ENCODE results near the gene CASK.
A peak's percentile ranks its signal among the peaks of the same experiment; 100 is the strongest.

CASK gene

DNA sequence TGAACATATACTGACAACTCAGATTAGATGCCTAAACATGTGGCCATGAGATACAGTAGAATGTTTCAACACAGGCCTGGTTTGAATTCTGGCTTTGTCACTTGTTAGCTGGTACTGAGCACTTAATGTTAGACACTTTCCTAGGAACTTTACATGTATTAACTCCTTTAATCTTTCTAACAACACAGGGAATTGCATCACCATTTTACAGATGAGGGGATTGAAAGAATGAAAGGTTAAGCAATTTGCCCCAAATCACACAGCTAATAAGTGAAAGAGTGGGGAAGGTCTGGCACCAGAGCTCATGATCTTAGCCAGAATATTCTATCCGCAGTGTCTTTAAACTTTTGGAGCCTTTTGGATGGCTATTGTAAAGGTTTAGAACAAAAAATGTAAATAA lies 380.3 kb downstream of the CASK start:
- H2AK5ac ChIP-seq (ENCODE audit: low read length), result no peak overlapping the region
- H3K4me2 ChIP-seq (ENCODE audit: low read length), result no peak overlapping the region
- H3K79me2 ChIP-seq (ENCODE audit: control insufficient read depth, insufficient read depth, low read length), result no peaks in the 10 kb centered on the region
- H2BK15ac ChIP-seq (replicated peaks; ENCODE audit: low read depth), result no peak overlapping the region
- H3K27ac ChIP-seq (ENCODE audit: low read depth, low read length), result no peak overlapping the region
- H3K36me3 ChIP-seq (ENCODE audit: control insufficient read depth, insufficient read depth, low read length), result no peaks in the 10 kb centered on the region
- H3K4ac ChIP-seq (ENCODE audit: low read depth, low read length), result no peak overlapping the region
- H3K4me3 ChIP-seq (ENCODE audit: low read length), result no peak overlapping the region
- no peaks in the 10 kb centered on the region for H3K27me3 ChIP-seq (ENCODE audit: insufficient read depth, low read length, poor library complexity)
- H2BK120ac ChIP-seq (ENCODE audit: low read depth, low read length), result no peak overlapping the region
- no peaks in the 10 kb centered on the region for H3K79me1 ChIP-seq (ENCODE audit: low read length)
- H2BK5ac ChIP-seq (ENCODE audit: low read length), result no peak overlapping the region
- H3K9ac ChIP-seq (ENCODE audit: low read length), result no peak overlapping the region
- H3K23ac ChIP-seq (ENCODE audit: low read length), result no peak overlapping the region
- H3K4me1 ChIP-seq (ENCODE audit: control insufficient read depth, low read depth, low read length), result no peaks in the 10 kb centered on the region
- H3K18ac ChIP-seq (ENCODE audit: low read length), result no peak overlapping the region
- DNase-seq, result no peak
- H4K5ac ChIP-seq (ENCODE audit: low read length), result no peak overlapping the region
- no peak overlapping the region for H3K56ac ChIP-seq (ENCODE audit: low read length)
- no CpG with 5 or more reads among the region's 1 CpG for WGBS (ENCODE audit: extremely low coverage, insufficient coverage, low lambda C conversion rate)
- no peak overlapping the region for H4K8ac ChIP-seq (ENCODE audit: low read depth, low read length)

DNA sequence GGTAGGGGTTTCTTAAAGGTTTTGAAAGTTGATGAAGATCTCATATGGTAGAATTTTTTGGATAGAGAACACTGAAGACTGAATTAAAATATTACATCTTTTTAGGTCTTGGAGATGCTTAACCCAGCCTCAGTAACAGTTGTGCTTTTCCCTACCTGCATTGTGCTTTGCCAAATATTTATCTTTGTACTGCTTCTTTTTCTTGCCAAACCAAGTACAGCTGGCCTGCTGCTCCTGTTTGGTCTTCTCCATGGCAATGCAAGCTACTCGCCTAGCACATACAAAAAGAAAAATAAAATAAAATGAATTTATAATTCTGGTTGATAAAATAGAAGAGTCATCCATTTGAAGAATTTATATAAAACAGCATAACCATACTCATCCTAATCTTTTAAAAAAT lies 380.8 kb downstream of the CASK start:
- H3K56ac ChIP-seq (ENCODE audit: low read length), result no peak overlapping the region
- no peaks in the 10 kb centered on the region for H3K27me3 ChIP-seq (ENCODE audit: insufficient read depth, low read length, poor library complexity)
- no peak overlapping the region for H3K4me3 ChIP-seq (ENCODE audit: low read length)
- H2BK5ac ChIP-seq (ENCODE audit: low read length), result no peak overlapping the region
- no peak overlapping the region for H2BK15ac ChIP-seq (replicated peaks; ENCODE audit: low read depth)
- no peak overlapping the region for H3K23ac ChIP-seq (ENCODE audit: low read length)
- no peak overlapping the region for H3K27ac ChIP-seq (ENCODE audit: low read depth, low read length)
- H3K4ac ChIP-seq (ENCODE audit: low read depth, low read length), result no peak overlapping the region
- no peak overlapping the region for H2BK120ac ChIP-seq (ENCODE audit: low read depth, low read length)
- no peak overlapping the region for H3K18ac ChIP-seq (ENCODE audit: low read length)
- H3K79me2 ChIP-seq (ENCODE audit: control insufficient read depth, insufficient read depth, low read length), result no peaks in the 10 kb centered on the region
- H4K8ac ChIP-seq (ENCODE audit: low read depth, low read length), result no peak overlapping the region
- no peaks in the 10 kb centered on the region for H3K4me1 ChIP-seq (ENCODE audit: control insufficient read depth, low read depth, low read length)
- no CpG with 5 or more reads among the region's 1 CpG for WGBS (ENCODE audit: extremely low coverage, insufficient coverage, low lambda C conversion rate)
- H3K4me2 ChIP-seq (ENCODE audit: low read length), result no peak overlapping the region
- DNase-seq, result no peak
- H3K9ac ChIP-seq (ENCODE audit: low read length), result no peak overlapping the region
- H2AK5ac ChIP-seq (ENCODE audit: low read length), result no peak overlapping the region
- no peak overlapping the region for H4K5ac ChIP-seq (ENCODE audit: low read length)
- no peaks in the 10 kb centered on the region for H3K79me1 ChIP-seq (ENCODE audit: low read length)
- no peaks in the 10 kb centered on the region for H3K36me3 ChIP-seq (ENCODE audit: control insufficient read depth, insufficient read depth, low read length)

DNA sequence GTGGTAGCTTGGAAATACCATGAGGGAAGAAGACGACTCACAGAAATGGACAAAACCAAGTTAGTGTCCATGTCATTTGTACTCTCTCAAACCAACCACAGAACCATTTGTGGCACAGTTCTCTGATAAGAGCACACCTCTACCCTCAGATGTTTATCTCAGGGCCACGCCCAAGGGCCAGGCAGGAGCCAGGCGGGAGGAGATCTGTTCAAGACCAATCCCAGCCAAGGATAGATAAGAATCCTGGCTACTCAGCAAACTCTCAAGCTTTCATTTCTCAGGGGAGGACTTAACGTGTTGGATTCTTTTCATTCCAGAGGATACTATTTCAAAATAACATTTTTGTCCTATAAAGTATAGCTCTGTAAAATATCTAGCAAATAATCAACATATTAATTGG lies 381.2 kb downstream of the CASK start:
- H3K4me3 ChIP-seq (ENCODE audit: low read length), result no peak overlapping the region
- no peaks in the 10 kb centered on the region for H3K36me3 ChIP-seq (ENCODE audit: control insufficient read depth, insufficient read depth, low read length)
- no peaks in the 10 kb centered on the region for H3K79me1 ChIP-seq (ENCODE audit: low read length)
- H3K56ac ChIP-seq (ENCODE audit: low read length), result no peak overlapping the region
- no peak overlapping the region for H4K5ac ChIP-seq (ENCODE audit: low read length)
- H3K4me1 ChIP-seq (ENCODE audit: control insufficient read depth, low read depth, low read length), result no peaks in the 10 kb centered on the region
- H3K18ac ChIP-seq (ENCODE audit: low read length), result no peak overlapping the region
- no peak overlapping the region for H3K27ac ChIP-seq (ENCODE audit: low read depth, low read length)
- DNase-seq, result peak; percentile 75
- H4K8ac ChIP-seq (ENCODE audit: low read depth, low read length), result no peak overlapping the region
- no peak overlapping the region for H3K4ac ChIP-seq (ENCODE audit: low read depth, low read length)
- H3K79me2 ChIP-seq (ENCODE audit: control insufficient read depth, insufficient read depth, low read length), result no peaks in the 10 kb centered on the region
- no peak overlapping the region for H3K23ac ChIP-seq (ENCODE audit: low read length)
- no peak overlapping the region for H2AK5ac ChIP-seq (ENCODE audit: low read length)
- H2BK120ac ChIP-seq (ENCODE audit: low read depth, low read length), result no peak overlapping the region
- H3K9ac ChIP-seq (ENCODE audit: low read length), result no peak overlapping the region
- H2BK15ac ChIP-seq (replicated peaks; ENCODE audit: low read depth), result no peak overlapping the region
- H2BK5ac ChIP-seq (ENCODE audit: low read length), result no peak overlapping the region
- H3K27me3 ChIP-seq (ENCODE audit: insufficient read depth, low read length, poor library complexity), result no peaks in the 10 kb centered on the region
- no CpG with 5 or more reads among the region's 4 CpGs for WGBS (ENCODE audit: extremely low coverage, insufficient coverage, low lambda C conversion rate)
- H3K4me2 ChIP-seq (ENCODE audit: low read length), result no peak overlapping the region

DNA sequence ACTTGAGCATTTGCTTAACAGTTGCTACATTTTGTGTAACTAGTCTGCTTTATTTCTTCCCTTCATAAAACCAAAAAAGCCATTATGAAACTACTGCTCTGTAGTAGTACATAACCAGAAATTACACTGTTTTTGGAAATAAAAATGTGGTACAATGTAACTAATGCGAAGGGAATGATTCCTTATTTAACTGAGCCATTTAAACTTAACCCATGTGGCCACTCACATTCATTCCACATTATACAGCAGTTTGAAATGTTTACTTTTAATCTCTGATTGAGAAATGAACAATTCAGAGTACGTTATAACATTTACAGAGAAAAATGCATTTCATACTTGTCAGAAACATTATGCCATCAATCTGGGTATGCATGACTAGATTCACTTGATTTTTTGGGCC lies 382.0 kb downstream of the CASK start:
- no peak overlapping the region for H2AK5ac ChIP-seq (ENCODE audit: low read length)
- H3K4ac ChIP-seq (ENCODE audit: low read depth, low read length), result no peak overlapping the region
- H2BK120ac ChIP-seq (ENCODE audit: low read depth, low read length), result no peak overlapping the region
- no peaks in the 10 kb centered on the region for H3K79me2 ChIP-seq (ENCODE audit: control insufficient read depth, insufficient read depth, low read length)
- H4K8ac ChIP-seq (ENCODE audit: low read depth, low read length), result no peak overlapping the region
- H3K27ac ChIP-seq (ENCODE audit: low read depth, low read length), result no peak overlapping the region
- no peak overlapping the region for H3K4me2 ChIP-seq (ENCODE audit: low read length)
- no peak overlapping the region for H3K18ac ChIP-seq (ENCODE audit: low read length)
- no peak overlapping the region for H3K23ac ChIP-seq (ENCODE audit: low read length)
- no peak overlapping the region for H4K5ac ChIP-seq (ENCODE audit: low read length)
- WGBS (ENCODE audit: extremely low coverage, insufficient coverage, low lambda C conversion rate), result no CpG with 5 or more reads among the region's 2 CpGs
- H3K79me1 ChIP-seq (ENCODE audit: low read length), result no peaks in the 10 kb centered on the region
- no peak overlapping the region for H3K56ac ChIP-seq (ENCODE audit: low read length)
- H3K4me3 ChIP-seq (ENCODE audit: low read length), result no peak overlapping the region
- no peaks in the 10 kb centered on the region for H3K4me1 ChIP-seq (ENCODE audit: control insufficient read depth, low read depth, low read length)
- no peak overlapping the region for H2BK15ac ChIP-seq (replicated peaks; ENCODE audit: low read depth)
- H3K9ac ChIP-seq (ENCODE audit: low read length), result no peak overlapping the region
- DNase-seq, result no peak
- H3K27me3 ChIP-seq (ENCODE audit: insufficient read depth, low read length, poor library complexity), result no peaks in the 10 kb centered on the region
- H3K36me3 ChIP-seq (ENCODE audit: control insufficient read depth, insufficient read depth, low read length), result no peaks in the 10 kb centered on the region
- no peak overlapping the region for H2BK5ac ChIP-seq (ENCODE audit: low read length)

DNA sequence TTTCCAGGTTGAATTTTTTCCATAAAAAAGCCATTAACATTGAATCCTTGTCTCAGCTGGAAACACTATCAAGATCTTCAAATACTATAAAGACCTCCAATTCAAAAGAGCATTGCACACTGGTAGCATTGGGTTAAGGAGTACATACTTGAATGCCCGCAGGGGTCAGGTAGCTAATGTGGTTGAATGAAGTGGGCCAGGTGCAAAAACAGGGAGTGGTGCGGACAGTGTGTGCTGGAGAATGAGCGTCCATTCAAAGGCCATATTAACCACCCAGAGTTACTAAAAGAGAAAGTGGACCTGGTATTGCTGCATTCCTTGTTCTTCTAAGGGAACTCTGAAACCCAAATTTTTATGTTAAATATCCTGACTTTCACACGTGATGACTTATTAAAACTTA lies 384.6 kb downstream of the CASK start:
- Histone ChIP-seq H3K9ac (ENCODE audit: low read length) (no peak overlapping the region), H3K27ac (ENCODE audit: low read depth, low read length) (no peak overlapping the region), H3K4me1 (ENCODE audit: control insufficient read depth, low read depth, low read length) (no peaks in the 10 kb centered on the region), H4K5ac (ENCODE audit: low read length) (no peak overlapping the region), H3K36me3 (ENCODE audit: control insufficient read depth, insufficient read depth, low read length) (no peaks in the 10 kb centered on the region), H2AK5ac (ENCODE audit: low read length) (no peak overlapping the region), H2BK5ac (ENCODE audit: low read length) (no peak overlapping the region), H3K4me3 (ENCODE audit: low read length) (no peak overlapping the region), H3K4me2 (ENCODE audit: low read length) (no peak overlapping the region), H3K18ac (ENCODE audit: low read length) (no peak overlapping the region), H3K27me3 (ENCODE audit: insufficient read depth, low read length, poor library complexity) (no peaks in the 10 kb centered on the region), H2BK120ac (ENCODE audit: low read depth, low read length) (no peak overlapping the region), H3K23ac (ENCODE audit: low read length) (no peak overlapping the region), H4K8ac (ENCODE audit: low read depth, low read length) (no peak overlapping the region), H3K79me2 (ENCODE audit: control insufficient read depth, insufficient read depth, low read length) (no peaks in the 10 kb centered on the region), H2BK15ac (replicated peaks; ENCODE audit: low read depth) (no peak overlapping the region), H3K79me1 (ENCODE audit: low read length) (no peaks in the 10 kb centered on the region), H3K56ac (ENCODE audit: low read length) (no peak overlapping the region), H3K4ac (ENCODE audit: low read depth, low read length) (no peak overlapping the region)
- WGBS (ENCODE audit: extremely low coverage, insufficient coverage, low lambda C conversion rate), result no CpG with 5 or more reads among the region's 4 CpGs
- no peak for DNase-seq

DNA sequence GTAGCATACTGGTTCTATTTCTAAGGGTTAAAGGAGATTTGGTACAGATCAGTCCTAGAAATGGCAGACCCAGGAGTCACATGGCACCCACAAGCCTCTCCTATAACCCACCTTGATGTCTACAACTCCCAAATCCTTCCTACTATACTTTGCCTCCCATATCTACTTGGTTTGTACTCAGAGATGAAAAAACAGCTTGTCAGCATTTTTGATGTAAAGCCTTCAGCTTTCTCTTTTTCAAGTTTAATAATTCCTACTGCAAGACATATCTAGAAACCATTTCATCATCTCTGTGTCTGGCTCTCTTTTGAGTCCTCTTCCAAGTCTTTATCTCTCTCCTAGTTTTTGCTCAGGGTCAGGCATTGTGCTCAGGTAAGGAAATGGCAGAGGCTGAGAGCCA lies 393.3 kb downstream of the CASK start:
- H2BK120ac ChIP-seq (ENCODE audit: low read depth, low read length), result no peak overlapping the region
- no peaks in the 10 kb centered on the region for H3K79me2 ChIP-seq (ENCODE audit: control insufficient read depth, insufficient read depth, low read length)
- H3K56ac ChIP-seq (ENCODE audit: low read length), result no peak overlapping the region
- no peaks in the 10 kb centered on the region for H3K36me3 ChIP-seq (ENCODE audit: control insufficient read depth, insufficient read depth, low read length)
- H3K23ac ChIP-seq (ENCODE audit: low read length), result no peak overlapping the region
- H3K18ac ChIP-seq (ENCODE audit: low read length), result no peak overlapping the region
- H3K4me2 ChIP-seq (ENCODE audit: low read length), result no peak overlapping the region
- no peak overlapping the region for H4K5ac ChIP-seq (ENCODE audit: low read length)
- no peak overlapping the region for H2BK5ac ChIP-seq (ENCODE audit: low read length)
- H2AK5ac ChIP-seq (ENCODE audit: low read length), result no peak overlapping the region
- no peaks in the 10 kb centered on the region for H3K4me1 ChIP-seq (ENCODE audit: control insufficient read depth, low read depth, low read length)
- H3K4ac ChIP-seq (ENCODE audit: low read depth, low read length), result no peak overlapping the region
- no peak overlapping the region for H3K9ac ChIP-seq (ENCODE audit: low read length)
- no peak for DNase-seq
- no peak overlapping the region for H3K4me3 ChIP-seq (ENCODE audit: low read length)
- H3K79me1 ChIP-seq (ENCODE audit: low read length), result no peaks in the 10 kb centered on the region
- H3K27me3 ChIP-seq (ENCODE audit: insufficient read depth, low read length, poor library complexity), result no peaks in the 10 kb centered on the region
- no peak overlapping the region for H3K27ac ChIP-seq (ENCODE audit: low read depth, low read length)
- no peak overlapping the region for H4K8ac ChIP-seq (ENCODE audit: low read depth, low read length)
- no peak overlapping the region for H2BK15ac ChIP-seq (replicated peaks; ENCODE audit: low read depth)
